Astrocyte of the cerebellum (primary cell): Measurements from ENCODE around the gene GALR2.
A peak's percentile ranks its signal among the peaks of the same experiment; 100 is the strongest.

Experiments used
- DNase-seq: peaks from one replicate; pipeline ENCODE4 v3.0.0-alpha.2; 2011; ENCODE audit warnings: low read depth
- H3K4me3 ChIP-seq: 2 replicates; pipeline ENCODE4 v1.5.1; 2011; ENCODE audit warnings: mild to moderate bottlenecking, low read depth, low read length, moderate library complexity
- in situ Hi-C: cut with HindIII; loops from 2 replicates; pipeline ENCODE4 v1.10.0; 2017; ENCODE audit warnings: low sequenced_read_pairs
- TF ChIP-seq, protein P1 (sequence below): IDR thresholded peaks from 2 replicates; pipeline ENCODE4 v1.5.1; 2012; ENCODE audit warnings: low read length, low read depth, moderate library complexity, mild to moderate bottlenecking; ENCODE audit errors: missing control alignments

The GALR2 gene

DNA sequence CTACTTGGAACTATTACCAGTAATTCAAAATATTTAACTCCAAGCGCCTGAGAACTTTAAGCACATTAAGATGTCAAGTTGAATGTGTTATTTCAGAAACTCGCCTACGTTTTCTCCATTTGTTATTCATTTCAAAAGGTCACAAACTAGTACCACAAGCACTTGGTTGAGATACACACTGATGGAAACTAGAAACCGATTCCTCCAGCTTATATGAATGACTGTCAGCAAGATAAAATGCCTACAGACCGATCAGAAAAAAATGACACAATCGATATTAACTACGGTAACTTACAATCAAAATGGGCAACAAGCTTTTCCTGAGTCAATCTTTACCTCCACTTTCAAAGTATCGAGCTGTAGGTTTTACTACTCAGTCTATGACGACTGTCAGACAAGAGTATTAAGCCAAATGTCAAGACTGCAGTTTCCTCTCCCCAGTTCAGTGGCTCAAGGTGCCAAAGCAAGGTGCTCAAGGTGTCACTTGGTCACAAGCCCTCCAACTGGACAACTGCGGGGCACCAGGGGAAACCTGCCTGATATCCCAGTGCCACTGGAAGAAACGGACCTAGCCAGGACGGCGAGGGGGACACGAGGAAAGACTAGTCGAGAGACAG lies 2.9 kb upstream of the GALR2 start:
- DNase-seq: no peak
- in situ Hi-C loops: no loop called here
- TF ChIP-seq, protein P1, sequence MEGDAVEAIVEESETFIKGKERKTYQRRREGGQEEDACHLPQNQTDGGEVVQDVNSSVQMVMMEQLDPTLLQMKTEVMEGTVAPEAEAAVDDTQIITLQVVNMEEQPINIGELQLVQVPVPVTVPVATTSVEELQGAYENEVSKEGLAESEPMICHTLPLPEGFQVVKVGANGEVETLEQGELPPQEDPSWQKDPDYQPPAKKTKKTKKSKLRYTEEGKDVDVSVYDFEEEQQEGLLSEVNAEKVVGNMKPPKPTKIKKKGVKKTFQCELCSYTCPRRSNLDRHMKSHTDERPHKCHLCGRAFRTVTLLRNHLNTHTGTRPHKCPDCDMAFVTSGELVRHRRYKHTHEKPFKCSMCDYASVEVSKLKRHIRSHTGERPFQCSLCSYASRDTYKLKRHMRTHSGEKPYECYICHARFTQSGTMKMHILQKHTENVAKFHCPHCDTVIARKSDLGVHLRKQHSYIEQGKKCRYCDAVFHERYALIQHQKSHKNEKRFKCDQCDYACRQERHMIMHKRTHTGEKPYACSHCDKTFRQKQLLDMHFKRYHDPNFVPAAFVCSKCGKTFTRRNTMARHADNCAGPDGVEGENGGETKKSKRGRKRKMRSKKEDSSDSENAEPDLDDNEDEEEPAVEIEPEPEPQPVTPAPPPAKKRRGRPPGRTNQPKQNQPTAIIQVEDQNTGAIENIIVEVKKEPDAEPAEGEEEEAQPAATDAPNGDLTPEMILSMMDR: no peak
- H3K4me3 ChIP-seq: peak overlapping the region; percentile 77

DNA sequence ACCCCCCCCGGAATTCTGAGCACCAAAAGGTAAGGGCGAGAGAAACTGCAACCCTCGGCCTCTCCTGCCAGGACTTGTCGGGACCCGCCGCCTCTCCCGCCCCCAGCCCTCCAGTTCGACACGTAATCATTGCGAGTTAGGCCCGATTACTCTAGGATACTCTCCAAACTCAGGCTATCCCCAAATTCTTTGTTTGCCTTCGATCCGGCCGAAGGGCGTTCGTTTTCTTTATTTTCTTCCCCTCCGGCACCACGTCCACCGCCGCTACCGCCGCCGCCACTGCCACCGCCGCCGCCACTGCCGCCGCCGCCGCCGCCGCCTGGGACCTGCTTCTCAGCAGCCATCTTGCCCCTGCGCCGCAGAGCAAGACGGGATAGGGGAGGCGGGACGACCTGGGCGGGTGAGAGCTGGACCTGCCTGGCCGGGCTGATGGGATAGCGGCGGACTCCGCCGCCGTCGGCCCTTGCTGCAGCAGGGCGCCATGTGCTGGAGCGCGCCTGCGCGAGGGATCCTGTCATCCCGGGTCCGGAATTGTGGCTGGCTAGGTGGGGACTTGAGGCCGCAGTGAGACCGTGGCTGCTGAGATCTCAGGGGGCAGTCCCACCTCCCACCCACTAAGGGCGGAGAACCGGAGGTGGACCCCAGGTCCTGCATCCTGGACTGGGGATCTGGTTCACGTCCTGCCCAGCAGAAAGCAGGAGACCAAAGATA lies 2.3 kb upstream of the GALR2 start, which contains the start of gene SRP68:
Gene SRP68 (minus strand): TSS at position 370 of the 711 bp plus-strand sequence. CDS start 26 bp downstream, at position 344.
- in situ Hi-C loops: no loop called here
- TF ChIP-seq, protein P1: no peak
- H3K4me3 ChIP-seq: peak within 1 kb of the TSS; percentile 77
- DNase-seq: peak; percentile 67

DNA sequence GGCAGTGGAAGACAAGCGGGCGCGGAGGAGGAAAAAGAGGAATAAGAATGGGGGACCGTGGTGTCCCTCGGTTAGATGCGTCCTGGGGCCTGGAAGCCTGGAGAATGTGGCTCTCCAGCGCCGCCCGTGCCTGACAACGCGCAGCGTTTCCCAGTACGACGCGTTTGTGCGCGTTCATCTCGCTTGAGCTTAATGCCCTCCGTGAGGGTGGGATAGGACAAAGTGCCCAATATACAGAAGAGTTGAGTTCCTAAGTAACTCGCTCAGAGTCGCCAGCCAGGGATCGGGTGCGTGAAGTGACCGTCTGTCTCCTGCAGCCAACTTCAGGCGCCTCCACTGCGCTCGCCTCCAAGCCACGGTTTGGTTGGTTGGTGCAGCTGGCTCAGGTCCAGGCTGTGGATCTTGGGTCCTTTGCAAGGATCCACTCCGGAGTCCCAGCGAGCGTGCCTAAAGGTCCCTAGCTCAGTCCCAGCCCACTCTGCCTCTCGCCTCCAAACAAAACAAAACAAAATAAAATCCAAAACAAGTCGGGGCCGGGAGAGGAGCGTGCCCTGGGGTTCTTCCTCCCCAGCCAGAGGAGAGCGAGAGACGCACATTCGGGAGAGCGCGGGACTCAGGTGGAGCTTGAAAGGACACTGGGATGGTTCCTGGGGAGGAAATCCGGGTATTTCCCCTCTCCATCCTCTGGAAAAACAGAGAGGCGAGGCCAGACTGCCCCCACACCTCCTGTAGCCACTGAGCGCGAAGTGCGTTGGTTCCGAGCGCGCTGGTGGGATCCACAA lies 974 bp downstream of the GALR2 start:
- DNase-seq: no peak

DNA sequence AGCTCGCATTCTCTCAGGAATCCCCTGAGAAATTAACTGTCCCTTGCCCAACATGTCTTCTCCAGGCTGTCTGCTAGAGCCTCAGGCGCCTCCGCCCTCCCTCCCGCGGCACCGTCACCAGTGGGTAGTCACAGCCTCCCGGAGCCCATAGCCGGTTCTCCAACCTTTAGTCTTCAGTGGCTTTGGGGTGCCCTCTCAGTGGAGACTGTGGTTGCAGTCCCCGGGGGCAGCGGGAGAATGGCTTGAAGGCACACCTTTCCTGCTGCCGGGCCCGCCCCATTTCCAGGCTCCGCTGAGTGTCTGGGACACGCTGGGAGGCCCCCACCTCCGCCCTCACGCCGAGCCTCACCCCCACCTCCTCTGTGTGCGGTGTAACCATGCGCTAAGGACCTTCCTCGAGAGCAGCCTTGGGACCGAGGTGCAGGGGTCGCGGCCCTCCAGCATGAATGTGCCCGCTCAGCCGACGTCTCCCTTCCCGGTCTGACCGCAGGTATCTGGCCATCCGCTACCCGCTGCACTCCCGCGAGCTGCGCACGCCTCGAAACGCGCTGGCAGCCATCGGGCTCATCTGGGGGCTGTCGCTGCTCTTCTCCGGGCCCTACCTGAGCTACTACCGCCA lies 1.7 kb downstream of the GALR2 start:
- no peak for DNase-seq
- in situ Hi-C loops: no loop called here
- no peak overlapping the region for H3K4me3 ChIP-seq
- TF ChIP-seq, protein P1: no peak

More for the DNA sequence above, 974 bp downstream of the GALR2 start:
- H3K4me3 ChIP-seq: no peak overlapping the region
- TF ChIP-seq, protein P1: no peak
- in situ Hi-C loops: no loop called here

DNA sequence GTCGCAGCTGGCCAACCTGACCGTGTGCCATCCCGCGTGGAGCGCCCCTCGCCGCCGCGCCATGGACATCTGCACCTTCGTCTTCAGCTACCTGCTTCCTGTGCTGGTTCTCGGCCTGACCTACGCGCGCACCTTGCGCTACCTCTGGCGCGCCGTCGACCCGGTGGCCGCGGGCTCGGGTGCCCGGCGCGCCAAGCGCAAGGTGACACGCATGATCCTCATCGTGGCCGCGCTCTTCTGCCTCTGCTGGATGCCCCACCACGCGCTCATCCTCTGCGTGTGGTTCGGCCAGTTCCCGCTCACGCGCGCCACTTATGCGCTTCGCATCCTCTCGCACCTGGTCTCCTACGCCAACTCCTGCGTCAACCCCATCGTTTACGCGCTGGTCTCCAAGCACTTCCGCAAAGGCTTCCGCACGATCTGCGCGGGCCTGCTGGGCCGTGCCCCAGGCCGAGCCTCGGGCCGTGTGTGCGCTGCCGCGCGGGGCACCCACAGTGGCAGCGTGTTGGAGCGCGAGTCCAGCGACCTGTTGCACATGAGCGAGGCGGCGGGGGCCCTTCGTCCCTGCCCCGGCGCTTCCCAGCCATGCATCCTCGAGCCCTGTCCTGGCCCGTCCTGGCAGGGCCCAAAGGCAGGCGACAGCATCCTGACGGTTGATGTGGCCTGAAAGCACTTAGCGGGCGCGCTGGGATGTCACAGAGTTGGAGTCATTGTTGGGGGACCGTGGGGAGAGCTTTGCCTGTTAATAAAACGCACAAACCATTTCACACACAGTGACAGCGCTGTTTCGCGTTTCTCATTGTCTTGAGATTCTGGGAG lies 2.4 kb downstream of the GALR2 start:
- in situ Hi-C loops: no loop called here
- TF ChIP-seq, protein P1: no peak
- H3K4me3 ChIP-seq: no peak overlapping the region
- no peak for DNase-seq
